Epidermal melanocyte (primary cell): ENCODE results near the gene ATP5ME.
A peak's percentile ranks its signal among the peaks of the same experiment; 100 is the strongest.
"Not testable (repeated sequence)": the region's sequence is repeated elsewhere in the genome, so short reads cannot be mapped to it uniquely, and the experiment has no call there.

Experiments
- DNase-seq: peaks from one replicate; pipeline ENCODE4 v3.0.0; 2011; ENCODE audit warnings: low spot score; ENCODE audit not compliant: insufficient read length

Gene ATP5ME

GRCh38 chr4:674172-675035, at the start of gene ATP5ME, which contains the start of gene MYL5:
ATP5ME (minus strand) TSS chr4:674276; CDS start chr4:674247, 29 bp downstream.
MYL5 (plus strand) TSS chr4:674542; CDS start chr4:678027, 3,485 bp downstream.
- DNase-seq, result peak; percentile 100

- no peak for DNase-seq
Observed at GRCh38 chr4:722851-723360, 48.8 kb upstream of the ATP5ME start.

DNA sequence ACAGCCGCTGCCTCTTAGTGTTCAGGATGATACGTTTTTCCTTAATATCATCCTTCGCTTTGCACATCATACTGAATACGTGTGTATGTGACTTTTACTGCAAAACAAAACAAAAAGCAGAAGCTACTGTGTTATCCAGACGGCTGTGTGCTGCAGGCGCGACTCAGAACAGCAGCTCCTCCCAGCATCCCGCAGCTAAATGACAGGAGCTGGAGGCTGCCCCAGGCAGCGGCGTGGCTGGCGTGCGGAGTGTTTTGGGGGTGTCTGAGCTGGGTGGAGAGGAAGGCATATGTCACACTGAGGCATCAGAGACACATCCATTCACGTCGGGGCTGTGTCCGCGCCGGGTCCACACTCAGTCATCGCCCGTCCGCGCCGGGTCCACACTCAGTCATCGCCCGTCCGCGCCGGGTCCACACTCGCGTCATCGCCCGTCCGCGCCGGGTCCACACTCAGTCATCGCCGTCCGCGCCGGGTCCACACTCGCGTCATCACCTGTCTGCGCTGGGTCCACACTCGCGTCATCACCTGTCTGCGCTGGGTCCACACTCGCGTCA, 48.2 kb upstream of the ATP5ME start:
- DNase-seq, result no peak

DNA sequence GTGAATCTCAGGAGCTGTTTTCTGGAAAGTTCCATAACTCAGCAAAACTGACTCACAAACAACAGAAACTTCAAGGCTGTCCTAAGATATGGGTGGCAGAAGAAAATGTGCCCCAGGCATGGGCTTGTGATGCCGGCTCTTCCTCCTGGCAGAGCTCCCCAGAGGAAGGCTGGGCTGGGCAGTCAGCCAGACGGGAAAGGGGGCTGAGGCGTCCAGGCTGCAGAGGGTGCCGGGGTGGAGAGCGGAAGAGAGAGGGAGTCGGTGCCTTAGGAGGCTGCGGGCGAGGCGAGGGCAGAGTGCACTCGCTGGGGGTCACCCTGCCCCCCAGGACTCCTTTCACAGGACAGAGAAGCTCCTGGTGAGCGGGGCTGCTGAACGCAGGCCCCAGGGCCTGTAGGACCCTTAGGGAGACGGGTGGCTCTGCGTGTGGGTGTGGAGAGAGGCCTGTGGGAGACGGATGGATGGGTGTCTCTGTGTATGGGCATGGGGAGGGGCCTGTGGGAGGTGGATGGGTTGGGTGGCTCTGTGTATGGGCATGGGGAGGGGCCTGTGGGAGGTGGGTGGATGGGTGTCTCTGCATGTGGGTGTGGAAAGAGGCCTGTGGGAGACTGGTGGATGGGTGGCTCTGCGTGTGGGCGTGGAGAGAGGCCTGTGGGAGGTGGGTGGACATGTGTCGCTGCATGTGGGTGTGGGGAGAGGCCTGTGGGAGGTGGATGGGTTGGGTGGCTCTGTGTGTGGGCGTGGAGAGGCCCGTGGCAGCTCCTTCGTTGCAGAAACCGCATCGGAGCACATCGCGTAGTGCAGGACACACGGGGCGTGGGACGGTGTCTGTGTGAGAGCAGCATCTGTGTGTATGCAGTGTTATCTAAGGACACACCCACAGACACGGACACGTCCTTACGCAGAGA, 47.4 kb upstream of the ATP5ME start:
- DNase-seq, result peak; percentile 93

DNA sequence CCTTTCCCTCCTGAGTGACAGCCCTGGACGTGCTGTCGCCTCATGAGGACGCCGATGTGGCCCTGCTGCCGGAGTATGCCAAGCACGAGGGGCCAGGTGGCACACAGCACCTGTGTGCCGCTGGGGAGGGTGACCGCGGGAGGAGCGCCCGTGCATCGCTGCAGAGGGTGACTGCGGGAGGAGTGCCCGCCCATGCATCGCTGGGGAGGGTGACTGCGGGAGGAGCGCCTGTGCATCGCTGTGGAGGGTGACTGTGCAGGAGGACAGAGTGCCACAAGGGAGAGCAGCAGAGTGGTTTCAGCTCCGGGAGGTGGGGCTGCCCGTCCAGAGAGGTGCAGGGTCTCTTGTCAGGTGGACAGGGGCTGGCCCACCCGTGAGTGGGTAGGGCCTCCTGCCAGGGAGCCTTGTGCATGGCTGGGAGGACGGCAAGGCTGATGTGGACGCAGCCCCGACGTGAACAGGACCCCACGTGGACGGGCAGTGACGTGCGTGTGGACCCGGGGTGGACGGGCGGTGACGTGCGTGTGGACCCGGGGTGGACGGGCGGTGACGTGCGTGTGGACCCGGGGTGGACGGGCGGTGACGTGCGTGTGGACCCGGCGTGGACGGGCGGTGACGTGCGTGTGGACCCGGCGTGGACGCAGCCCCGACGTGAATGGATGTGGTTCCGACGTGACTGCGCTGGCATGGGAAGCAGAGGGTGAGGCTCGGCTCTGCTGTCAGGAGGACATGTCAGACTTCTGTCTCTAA, 46.2 kb upstream of the ATP5ME start:
- DNase-seq, result no peak

DNA sequence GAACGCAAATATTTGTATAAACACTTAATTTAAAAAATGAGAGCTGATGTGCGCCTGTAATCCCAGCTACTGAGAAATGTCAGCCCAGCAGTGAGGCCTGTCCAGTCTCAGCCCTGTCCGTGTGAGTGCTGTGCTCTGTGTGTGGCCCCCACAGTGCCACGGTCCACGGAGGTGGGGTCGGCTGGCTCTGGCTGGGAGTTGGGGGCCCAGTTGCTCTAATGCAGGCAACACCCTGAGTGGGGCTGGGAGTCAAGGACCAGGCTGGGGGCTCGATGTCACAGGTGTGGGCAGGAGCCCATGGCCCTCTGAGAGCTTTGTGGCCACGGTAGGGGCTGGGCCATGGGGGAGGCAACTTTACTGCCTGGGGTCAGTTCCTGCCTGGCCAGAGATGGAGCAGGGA, 44.4 kb upstream of the ATP5ME start:
- no peak for DNase-seq

DNA sequence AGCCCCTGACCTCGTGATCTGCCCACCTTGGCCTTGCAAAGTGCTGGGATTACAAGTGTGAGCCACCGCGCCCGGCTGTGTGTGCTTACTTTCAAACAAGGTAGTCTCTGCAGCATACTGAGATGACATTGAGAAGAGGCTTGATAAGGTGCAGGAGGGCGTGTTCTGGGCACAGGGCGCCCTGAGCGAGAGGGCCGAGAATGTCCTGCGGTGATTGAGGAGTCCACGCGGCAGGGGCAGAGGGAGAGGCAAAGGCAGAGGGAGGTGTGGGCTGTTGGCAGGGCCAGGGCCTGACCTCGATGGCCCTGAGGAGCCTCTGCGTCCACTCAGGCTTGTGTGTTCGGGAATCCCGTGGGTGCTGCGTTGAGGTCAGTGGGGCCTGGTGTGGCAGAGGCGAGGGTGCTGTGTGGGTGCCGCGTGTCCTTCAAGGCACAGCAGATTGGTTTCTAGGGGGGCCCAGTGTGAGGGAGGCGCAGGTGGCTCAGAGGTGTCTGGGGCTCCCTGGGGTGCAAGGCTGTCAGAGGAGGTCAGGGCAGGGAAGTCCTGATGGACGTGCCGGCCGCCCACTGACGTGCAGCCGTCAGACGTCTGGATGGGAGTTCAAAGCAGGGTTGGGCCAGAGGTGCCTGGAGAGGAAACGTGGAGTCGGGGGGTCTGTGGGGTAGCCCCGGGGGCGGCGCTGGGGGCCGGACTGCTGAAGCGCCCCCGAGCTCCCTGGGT, 43.7 kb upstream of the ATP5ME start:
- no peak for DNase-seq

- DNase-seq, result no peak
Observed at GRCh38 chr4:714087-714486, 40.0 kb upstream of the ATP5ME start.

- DNase-seq, result no peak
Observed at GRCh38 chr4:712916-713632, 39.0 kb upstream of the ATP5ME start.

DNA sequence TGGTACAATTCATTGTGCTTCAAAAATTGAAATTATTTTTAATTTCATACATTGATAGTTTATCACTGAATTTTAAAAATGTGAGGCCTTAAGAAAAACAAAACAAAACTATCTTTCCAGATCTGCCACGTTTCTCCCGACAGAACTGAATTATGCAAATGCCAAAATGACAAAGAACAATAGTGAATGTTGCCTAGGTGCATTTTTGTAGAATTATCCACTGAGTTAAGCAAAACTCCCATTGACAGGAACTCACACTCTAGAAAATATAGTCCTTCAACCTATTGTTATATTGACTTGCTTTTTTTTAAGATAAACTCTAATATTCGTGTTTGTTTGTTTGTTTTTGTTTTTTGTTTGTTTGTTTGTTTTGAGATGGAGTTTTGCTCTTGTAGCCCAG, 38.0 kb upstream of the ATP5ME start:
- DNase-seq, result no peak

GRCh38 chr4:710916-711315, 36.8 kb upstream of the ATP5ME start:
- no peak for DNase-seq

DNA sequence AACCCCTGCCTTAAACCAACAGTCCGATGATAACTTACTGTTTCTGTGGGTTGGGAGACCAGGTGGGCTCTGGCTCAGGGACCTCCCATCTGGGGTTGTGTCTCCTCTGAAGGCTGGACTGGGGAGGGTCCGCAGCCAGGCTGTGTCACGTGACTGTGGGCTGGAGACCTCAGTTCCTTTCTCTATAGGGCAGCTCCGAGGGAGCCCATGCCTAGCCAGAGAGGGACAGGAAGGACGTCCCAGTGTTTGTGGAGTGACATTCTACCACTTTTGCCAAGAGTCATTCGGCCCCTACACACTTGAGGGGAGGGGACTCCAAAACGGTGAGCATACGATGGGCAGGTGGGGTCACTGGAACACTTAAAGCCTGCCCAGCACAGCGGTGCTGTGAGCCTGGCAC, 36.0 kb upstream of the ATP5ME start:
- no peak for DNase-seq

GRCh38 chr4:709348-709747, 35.3 kb upstream of the ATP5ME start:
- DNase-seq, result no peak

- DNase-seq, result no peak
Observed at GRCh38 chr4:708631-708933, 34.5 kb upstream of the ATP5ME start.

- no peak for DNase-seq
Observed at GRCh38 chr4:707929-708630, 34.0 kb upstream of the ATP5ME start.

DNA sequence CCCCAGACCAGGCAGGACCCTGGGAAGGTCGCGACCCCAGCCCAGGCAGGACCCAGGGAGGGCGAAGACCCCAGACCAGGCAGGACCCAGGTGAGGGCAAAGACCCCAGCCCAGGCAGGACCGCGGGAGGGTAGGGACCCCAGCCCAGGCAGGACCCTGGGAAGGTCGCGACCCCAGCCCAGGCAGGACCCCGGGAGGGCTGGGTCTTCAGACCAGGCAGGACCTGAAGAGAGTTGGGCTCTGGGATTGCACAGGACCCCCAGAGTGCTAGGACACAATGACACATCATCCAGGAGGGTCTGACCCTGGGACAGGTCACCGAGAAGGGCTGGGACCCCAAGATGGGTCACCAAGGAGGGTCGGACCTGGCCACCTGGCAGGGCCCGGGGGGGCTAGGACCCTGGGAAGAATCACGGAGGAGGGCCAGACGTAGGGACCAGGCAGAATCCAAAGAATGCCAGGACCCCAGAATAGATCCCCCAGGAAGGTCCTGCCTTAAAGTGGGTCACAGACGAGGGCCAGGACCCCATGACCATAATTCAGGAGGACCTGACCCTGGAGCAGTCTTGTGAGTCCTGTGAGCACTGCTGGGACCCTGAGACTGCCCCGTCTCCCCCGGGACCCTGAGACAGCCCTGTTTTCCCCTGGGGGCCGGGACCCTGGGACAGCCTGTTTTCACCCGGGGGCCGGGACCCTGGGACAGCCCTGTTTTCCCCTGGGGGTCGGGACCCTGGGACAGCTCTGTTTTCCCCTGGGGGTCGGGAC, 32.9 kb upstream of the ATP5ME start:
- no peak for DNase-seq

DNA sequence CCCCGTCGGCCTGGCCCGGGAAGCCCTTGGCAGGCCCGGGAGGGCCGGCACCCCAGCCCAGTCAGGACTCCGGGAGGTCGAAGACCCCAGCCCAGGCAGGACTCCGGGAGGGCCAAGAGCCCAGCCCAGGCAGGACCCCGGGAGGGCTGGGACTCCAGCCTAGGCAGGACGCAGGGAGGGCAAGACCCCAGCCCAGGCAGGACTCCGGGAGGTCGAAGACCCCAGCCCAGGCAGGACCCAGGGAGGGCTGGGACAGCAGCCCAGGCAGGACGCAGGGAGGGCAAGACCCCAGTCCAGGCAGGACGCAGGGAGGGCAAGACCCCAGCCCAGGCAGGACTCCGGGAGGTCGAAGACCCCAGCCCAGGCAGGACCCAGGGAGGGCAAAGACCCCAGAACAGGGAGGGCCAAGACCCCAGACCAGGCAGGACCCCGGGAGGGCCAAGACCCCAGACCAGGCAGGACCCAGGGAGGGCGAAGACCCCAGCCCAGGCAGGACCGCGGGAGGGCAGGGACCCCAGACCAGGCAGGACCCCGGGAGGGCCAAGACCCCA, 32.1 kb upstream of the ATP5ME start:
- not testable (repeated sequence) for DNase-seq
